GM12878 (cell line): ENCODE data around the gene ZNF140. TPM values are rescaled to one million over a fixed set of nuclear protein-coding genes. Genes with fewer than 3 reads are reported as not detected.

ENCODE experiments used
- ATAC-seq: fragments of 200-7000 bp; cut with Tn5 transposase; 3 replicates; pipeline ENCODE4 v1.9.1; 2020; ENCODE audit warnings: mild to moderate bottlenecking, moderate library complexity
- BruUV-seq: library from RNA; stranded (reverse); fragments of 400-500 nt; replicated peaks from 2 replicates; lab custom pipeline; 2021; lab: Mats Ljungman, UMichigan
- CTCF ChIA-PET: fragments of 300-600 bp; sonication (Branson Sonifier 250); formaldehyde crosslinking; extraction: SDS; loops from one replicate; lab custom pipeline; 2021; ENCODE audit warnings: inconsistent platforms; lab: Yijun Ruan, JAX
- POLR2A ChIA-PET: fragments of 350-600 bp; formaldehyde crosslinking; extraction: SDS; loops from one replicate; lab custom pipeline; 2021; ENCODE audit warnings: inconsistent platforms; lab: Charles Lee
- RAD21 ChIA-PET: fragments of 300-600 bp; sonication (Branson Sonifier 250); formaldehyde crosslinking; loops from one replicate; lab custom pipeline; 2023; ENCODE audit warnings: antibody characterized with exemption; ENCODE audit not compliant: unreplicated experiment; lab: Charles Lee
- SMC1A ChIA-PET: fragments of 300-600 bp; sonication (Branson Sonifier 250); formaldehyde crosslinking; loops from one replicate; lab custom pipeline; 2023; ENCODE audit not compliant: unreplicated experiment, uncharacterized antibody; lab: Charles Lee
- DNase-seq: peaks from one replicate; pipeline ENCODE4 v3.0.0-alpha.2; 2011; ENCODE audit warnings: low read depth, low spot score
- FAIRE-seq: peaks from 3 replicates; lab custom pipeline; 2011; peaks lifted over from hg19 to GRCh38; lab: Jason Lieb, UNC
- H2AFZ ChIP-seq: 2 replicates; pipeline ENCODE4 v1.6.0; 2011; ENCODE audit warnings: low read depth, low read length, control low read depth; ENCODE audit not compliant: control insufficient read depth
- H3K27ac ChIP-seq: 2 replicates; pipeline ENCODE4 v1.5.1; 2011; ENCODE audit warnings: control low read depth; ENCODE audit not compliant: control insufficient read depth, insufficient read depth
- H3K27me3 ChIP-seq, 2 experiments: replicated peaks in 1 of 2; 2 replicates each; pipeline versions ENCODE4 v1.6.0 to v1.6.1; 2011; ENCODE audit warnings: low read length in 1 of 2; ENCODE audit not compliant: control insufficient read depth in 2 of 2, insufficient read depth in 2 of 2
- H3K36me3 ChIP-seq, 2 experiments: 2 replicates each; pipeline ENCODE4 v1.5.1; 2011; ENCODE audit warnings: low read length in 1 of 2; ENCODE audit not compliant: control insufficient read depth in 2 of 2, insufficient read depth in 2 of 2
- H3K4me1 ChIP-seq: 2 replicates; pipeline ENCODE4 v1.6.1; 2011; ENCODE audit warnings: mild to moderate bottlenecking, low read length, moderate library complexity, mixed read lengths; ENCODE audit not compliant: control insufficient read depth, insufficient read depth
- H3K4me2 ChIP-seq: 2 replicates; pipeline ENCODE4 v1.6.0; 2011; ENCODE audit warnings: control low read depth; ENCODE audit not compliant: control insufficient read depth, insufficient read depth
- H3K4me3 ChIP-seq: fragments of 200-600 bp; sonication (generic); 2 replicates; pipeline ENCODE4 v1.5.1; 2016
- H3K79me2 ChIP-seq: 2 replicates; pipeline ENCODE4 v1.6.0; 2011; ENCODE audit warnings: low read length; ENCODE audit not compliant: control insufficient read depth, insufficient read depth
- H3K9ac ChIP-seq: 2 replicates; pipeline ENCODE4 v1.8.0; 2011; ENCODE audit warnings: low read length, control low read depth, mixed read lengths; ENCODE audit not compliant: control insufficient read depth, insufficient read depth
- H3K9me3 ChIP-seq: replicated peaks from 3 replicates; pipeline ENCODE4 v1.5.1; 2011; ENCODE audit warnings: mild to moderate bottlenecking, low read length; ENCODE audit not compliant: control insufficient read depth, insufficient read depth
- H4K20me1 ChIP-seq: 2 replicates; pipeline ENCODE4 v1.6.0; 2011; ENCODE audit not compliant: control insufficient read depth, insufficient read depth
- CBX5 ChIP-seq: sonication (generic); IDR thresholded peaks from 2 replicates; pipeline ENCODE4 v1.6.1; 2016; ENCODE audit warnings: low read depth, moderate library complexity, mild to moderate bottlenecking, inconsistent platforms
- GABPA ChIP-seq: IDR thresholded peaks from 2 replicates; pipeline ENCODE4 v1.6.1; 2014; ENCODE audit warnings: antibody characterized with exemption, low read depth, mild to moderate bottlenecking, inconsistent platforms
- MYC ChIP-seq: IDR thresholded peaks from 2 replicates; pipeline ENCODE4 v1.6.1; 2011; ENCODE audit warnings: mild to moderate bottlenecking, low read length, moderate library complexity, inconsistent platforms; ENCODE audit not compliant: insufficient read depth, insufficient replicate concordance, insufficient read length, severe bottlenecking
- NFYB ChIP-seq: IDR thresholded peaks from 2 replicates; pipeline ENCODE4 v1.6.1; 2011; ENCODE audit warnings: low read depth, mild to moderate bottlenecking, low read length, improper control_type of control experiment, moderate library complexity; ENCODE audit not compliant: insufficient read depth
- POU2F2 ChIP-seq: IDR thresholded peaks from 3 replicates; pipeline ENCODE4 v1.6.1; 2011; ENCODE audit warnings: low read depth, mild to moderate bottlenecking, low read length, borderline replicate concordance
- RB1 ChIP-seq: fragments of 450-650 bp; formaldehyde crosslinking; IDR thresholded peaks from 2 replicates; pipeline ENCODE4 v1.6.1; 2017; ENCODE audit warnings: mild to moderate bottlenecking, borderline replicate concordance
- SREBF2 ChIP-seq: IDR thresholded peaks from 2 replicates; pipeline ENCODE4 v1.6.1; 2012; ENCODE audit warnings: mild to moderate bottlenecking, low read length
- ZNF207 ChIP-seq: fragments of 450-650 bp; IDR thresholded peaks from 2 replicates; pipeline ENCODE4 v1.6.1; 2014; ENCODE audit warnings: antibody characterized with exemption, mild to moderate bottlenecking, borderline replicate concordance
- ZNF274 ChIP-seq: IDR thresholded peaks from one replicate; pipeline ENCODE4 v1.8.0; 2011; ENCODE audit not compliant: insufficient read length, insufficient read depth
- WGBS: methylation state at CpG from one replicate; pipeline ENCODE4 v1.1.6; 2016; ENCODE audit warnings: low lambda C conversion rate; ENCODE audit not compliant: insufficient replicate concordance, insufficient coverage; ENCODE audit errors: missing lambda C conversion rate; 5-methylcytosine and 5-hydroxymethylcytosine counted together
- in situ Hi-C: fragments of 300-500 bp; cut with MboI; formaldehyde crosslinking; loops from 9 replicates; pipeline ENCODE4 v1.14.3; 2018; ENCODE audit warnings: mixed read lengths
- intact Hi-C: fragments of 100-400 bp; cut with micrococcal nuclease; formaldehyde crosslinking; loops from one replicate; pipeline ENCODE4 v1.14.2; 2022; ENCODE audit not compliant: unreplicated experiment
- polyA plus RNA-seq, 11 experiments: library from polyadenylated mRNA; depleted of rRNA in 4 of 11; unstranded in 6 of 11; stranded (reverse) in 5 of 11; fragments of >200 nt; fragmentation: Nextera tagmentation in 4 of 11; fragmentation: Illumina TruSeq in 1 of 11; extraction: Ambion mirVana in 4 of 11; extraction: Trizol in 1 of 11; gene quantifications; 1 replicate in 1 of 11; 2 replicates in 10 of 11; pipeline versions ENCODE4 v1.2.1 to v1.2.3, GENCODE V29; 2011 to 2016; ENCODE audit warnings: inconsistent platforms in 2 of 11, missing spikeins in 2 of 11, low read depth in 1 of 11
- total RNA-seq, 4 experiments: library from RNA; depleted of rRNA in 3 of 4; stranded (reverse); fragments of >200 nt in 3 of 4; fragmentation: Illumina TruSeq in 1 of 4; extraction: Trizol in 1 of 4; gene quantifications; 2 replicates each; pipeline versions ENCODE4 v1.2.1 to v1.2.3, GENCODE V29; 2013 to 2021
- TF ChIP-seq, protein P1 (sequence below): IDR thresholded peaks from 2 replicates; pipeline ENCODE4 v1.6.1; 2011; ENCODE audit warnings: mild to moderate bottlenecking, low read depth, low read length, moderate library complexity; ENCODE audit not compliant: insufficient replicate concordance
- TF ChIP-seq, protein P2 (sequence below): fragments of 150-350 bp; IDR thresholded peaks from 2 replicates; pipeline ENCODE4 v1.6.1; 2016; ENCODE audit warnings: low read depth, low read length

ZNF140 gene
- total and polyA plus RNA-seq, 10 of the 15 experiments (the other 5 are each of a cell fraction or from before 2014, with no cell fraction given): 6.8 to 21.2 (median 14.7) TPM

DNA sequence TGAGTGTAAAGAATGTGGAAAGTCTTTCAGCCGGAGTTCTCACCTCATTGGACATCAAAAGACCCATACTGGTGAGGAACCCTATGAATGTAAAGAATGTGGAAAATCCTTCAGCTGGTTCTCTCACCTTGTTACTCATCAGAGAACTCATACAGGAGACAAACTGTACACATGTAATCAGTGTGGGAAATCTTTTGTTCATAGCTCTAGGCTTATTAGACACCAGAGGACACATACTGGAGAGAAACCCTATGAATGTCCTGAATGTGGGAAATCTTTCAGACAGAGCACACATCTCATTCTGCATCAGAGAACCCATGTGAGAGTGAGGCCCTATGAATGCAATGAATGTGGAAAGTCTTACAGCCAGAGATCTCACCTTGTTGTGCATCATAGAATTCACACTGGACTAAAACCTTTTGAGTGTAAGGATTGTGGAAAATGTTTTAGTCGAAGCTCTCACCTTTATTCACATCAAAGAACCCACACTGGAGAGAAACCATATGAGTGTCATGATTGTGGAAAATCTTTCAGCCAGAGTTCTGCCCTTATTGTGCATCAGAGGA lies 75.5 kb downstream of the ZNF140 start:
- no peak for ATAC-seq
- SMC1A ChIA-PET: interaction anchor here (0.6 kb wide), 1 partner anchor 13 kb away, joined by 3 read pairs; no protein-coding TSS in a partner anchor
- H2AFZ ChIP-seq: no peak overlapping the region
- CTCF ChIA-PET: no interaction called here
- H3K27ac ChIP-seq: no peak overlapping the region
- no peaks in the 10 kb centered on the region for H3K79me2 ChIP-seq
- no peaks in the 10 kb centered on the region for H4K20me1 ChIP-seq
- TF ChIP-seq, protein P1, sequence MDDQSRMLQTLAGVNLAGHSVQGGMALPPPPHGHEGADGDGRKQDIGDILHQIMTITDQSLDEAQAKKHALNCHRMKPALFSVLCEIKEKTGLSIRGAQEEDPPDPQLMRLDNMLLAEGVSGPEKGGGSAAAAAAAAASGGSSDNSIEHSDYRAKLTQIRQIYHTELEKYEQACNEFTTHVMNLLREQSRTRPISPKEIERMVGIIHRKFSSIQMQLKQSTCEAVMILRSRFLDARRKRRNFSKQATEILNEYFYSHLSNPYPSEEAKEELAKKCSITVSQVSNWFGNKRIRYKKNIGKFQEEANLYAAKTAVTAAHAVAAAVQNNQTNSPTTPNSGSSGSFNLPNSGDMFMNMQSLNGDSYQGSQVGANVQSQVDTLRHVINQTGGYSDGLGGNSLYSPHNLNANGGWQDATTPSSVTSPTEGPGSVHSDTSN: no peak
- peak; percentile 64 for TF ChIP-seq ZNF274
- TF ChIP-seq MYC: no peak
- no peak for TF ChIP-seq GABPA
- TF ChIP-seq POU2F2: no peak
- no peak for TF ChIP-seq ZNF207
- TF ChIP-seq, protein P2, sequence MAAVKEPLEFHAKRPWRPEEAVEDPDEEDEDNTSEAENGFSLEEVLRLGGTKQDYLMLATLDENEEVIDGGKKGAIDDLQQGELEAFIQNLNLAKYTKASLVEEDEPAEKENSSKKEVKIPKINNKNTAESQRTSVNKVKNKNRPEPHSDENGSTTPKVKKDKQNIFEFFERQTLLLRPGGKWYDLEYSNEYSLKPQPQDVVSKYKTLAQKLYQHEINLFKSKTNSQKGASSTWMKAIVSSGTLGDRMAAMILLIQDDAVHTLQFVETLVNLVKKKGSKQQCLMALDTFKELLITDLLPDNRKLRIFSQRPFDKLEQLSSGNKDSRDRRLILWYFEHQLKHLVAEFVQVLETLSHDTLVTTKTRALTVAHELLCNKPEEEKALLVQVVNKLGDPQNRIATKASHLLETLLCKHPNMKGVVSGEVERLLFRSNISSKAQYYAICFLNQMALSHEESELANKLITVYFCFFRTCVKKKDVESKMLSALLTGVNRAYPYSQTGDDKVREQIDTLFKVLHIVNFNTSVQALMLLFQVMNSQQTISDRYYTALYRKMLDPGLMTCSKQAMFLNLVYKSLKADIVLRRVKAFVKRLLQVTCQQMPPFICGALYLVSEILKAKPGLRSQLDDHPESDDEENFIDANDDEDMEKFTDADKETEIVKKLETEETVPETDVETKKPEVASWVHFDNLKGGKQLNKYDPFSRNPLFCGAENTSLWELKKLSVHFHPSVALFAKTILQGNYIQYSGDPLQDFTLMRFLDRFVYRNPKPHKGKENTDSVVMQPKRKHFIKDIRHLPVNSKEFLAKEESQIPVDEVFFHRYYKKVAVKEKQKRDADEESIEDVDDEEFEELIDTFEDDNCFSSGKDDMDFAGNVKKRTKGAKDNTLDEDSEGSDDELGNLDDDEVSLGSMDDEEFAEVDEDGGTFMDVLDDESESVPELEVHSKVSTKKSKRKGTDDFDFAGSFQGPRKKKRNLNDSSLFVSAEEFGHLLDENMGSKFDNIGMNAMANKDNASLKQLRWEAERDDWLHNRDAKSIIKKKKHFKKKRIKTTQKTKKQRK: no peak
- TF ChIP-seq NFYB: no peak
- no peak for TF ChIP-seq SREBF2
- TF ChIP-seq RB1: no peak
- TF ChIP-seq CBX5: 0 out of 2 replicates have a peak, but pooled peaks have one; percentile 54
- POLR2A ChIA-PET: no interaction called here
- 100% methylated on average over 2 of the region's 2 CpGs for WGBS
- in situ Hi-C loops: no loop called here
- peaks cover 1 to 8% of the 10 kb centered on the region in 2 experiments; a peak in 3 of 4 replicates for H3K36me3 ChIP-seq
- BruUV-seq: no TSS peak
- no peak for FAIRE-seq
- H3K9ac ChIP-seq: no peak overlapping the region
- no peak overlapping the region for H3K4me3 ChIP-seq
- H3K9me3 ChIP-seq: peaks cover 24% of the 10 kb centered on the region
- DNase-seq: no peak
- no peak overlapping the region for H3K4me2 ChIP-seq
- intact Hi-C loops: no loop called here
- RAD21 ChIA-PET: no interaction called here
- no peaks in the 10 kb centered on the region for H3K4me1 ChIP-seq
- H3K27me3 ChIP-seq: no peaks in the 10 kb centered on the region

Other genes with a start within 250 kb of the ZNF140 start
Only the 7 nearest of the 8 such genes appear.
- gene ZNF605, start 124.6 kb upstream of the ZNF140 start, total RNA-seq (2014; rRNA removed): 2.9 and 3.1 TPM in 2 replicates
- gene ZNF605, start 124.6 kb upstream of the ZNF140 start, total RNA-seq (2014; rRNA removed; fragmentation: Illumina TruSeq; extraction: Trizol): 3.8 and 5.4 TPM in 2 replicates
- 3.6 and 3.8 TPM in 2 replicates for gene ZNF605, start 124.6 kb upstream of the ZNF140 start, total RNA-seq (2021)
- gene ZNF605, start 124.6 kb upstream of the ZNF140 start, polyA plus RNA-seq (2011; rRNA removed): 4.8 and 10.1 TPM in 2 replicates
- 3.3 and 3.7 TPM in 2 replicates for gene ZNF605, start 124.6 kb upstream of the ZNF140 start, polyA plus RNA-seq (2014; fragmentation: Illumina TruSeq; extraction: Trizol)
- 1 to 10 TPM in 1 of 2 experiments, under 1 TPM in 1; 0.95 to 1.3 TPM for gene ZNF605, start 124.6 kb upstream of the ZNF140 start, polyA plus RNA-seq (2014; fragmentation: Nextera tagmentation; extraction: Ambion mirVana)
- gene ZNF605, start 124.6 kb upstream of the ZNF140 start, polyA plus RNA-seq (2014; rRNA removed): 2.0 and 2.1 TPM in 2 replicates
- gene ZNF605, start 124.6 kb upstream of the ZNF140 start, polyA plus RNA-seq (2016; fragmentation: Nextera tagmentation; extraction: Ambion mirVana): 1 to 10 TPM; 1.5 to 1.6 TPM
- gene ZNF26, start 94.6 kb upstream of the ZNF140 start, total RNA-seq (2014; rRNA removed): 7.2 and 17.1 TPM in 2 replicates
- gene ZNF26, start 94.6 kb upstream of the ZNF140 start, total RNA-seq (2014; rRNA removed; fragmentation: Illumina TruSeq; extraction: Trizol): 8.6 and 9.1 TPM in 2 replicates
- 13.4 and 14.1 TPM in 2 replicates for gene ZNF26, start 94.6 kb upstream of the ZNF140 start, total RNA-seq (2021)
- 11.0 and 16.5 TPM in 2 replicates for gene ZNF26, start 94.6 kb upstream of the ZNF140 start, polyA plus RNA-seq (2011; rRNA removed)
- 5.7 and 7.4 TPM in 2 replicates for gene ZNF26, start 94.6 kb upstream of the ZNF140 start, polyA plus RNA-seq (2014; fragmentation: Illumina TruSeq; extraction: Trizol)
- gene ZNF26, start 94.6 kb upstream of the ZNF140 start, polyA plus RNA-seq (2014; fragmentation: Nextera tagmentation; extraction: Ambion mirVana): 1 to 10 TPM in 1 of 2 experiments, under 1 TPM in 1; 1.00 to 1.4 TPM
- gene ZNF26, start 94.6 kb upstream of the ZNF140 start, polyA plus RNA-seq (2014; rRNA removed): 15.4 and 17.1 TPM in 2 replicates
- 10 to 100 TPM in 1 of 2 experiments, 1 to 10 TPM in 1; 9.9 to 11.5 TPM for gene ZNF26, start 94.6 kb upstream of the ZNF140 start, polyA plus RNA-seq (2016; fragmentation: Nextera tagmentation; extraction: Ambion mirVana)
- gene ZNF84, start 43.4 kb upstream of the ZNF140 start, total RNA-seq (2014; rRNA removed): 14.9 and 18.7 TPM in 2 replicates
- 25.7 and 26.1 TPM in 2 replicates for gene ZNF84, start 43.4 kb upstream of the ZNF140 start, total RNA-seq (2014; rRNA removed; fragmentation: Illumina TruSeq; extraction: Trizol)
- 16.2 and 19.8 TPM in 2 replicates for gene ZNF84, start 43.4 kb upstream of the ZNF140 start, total RNA-seq (2021)
- gene ZNF84, start 43.4 kb upstream of the ZNF140 start, polyA plus RNA-seq (2011; rRNA removed): 35.3 and 53.8 TPM in 2 replicates
- gene ZNF84, start 43.4 kb upstream of the ZNF140 start, polyA plus RNA-seq (2014; fragmentation: Illumina TruSeq; extraction: Trizol): 21.7 and 26.0 TPM in 2 replicates
- gene ZNF84, start 43.4 kb upstream of the ZNF140 start, polyA plus RNA-seq (2014; fragmentation: Nextera tagmentation; extraction: Ambion mirVana): 10 to 100 TPM; 10.4 to 11.9 TPM
- 14.0 and 14.6 TPM in 2 replicates for gene ZNF84, start 43.4 kb upstream of the ZNF140 start, polyA plus RNA-seq (2014; rRNA removed)
- gene ZNF84, start 43.4 kb upstream of the ZNF140 start, polyA plus RNA-seq (2016; fragmentation: Nextera tagmentation; extraction: Ambion mirVana): 10 to 100 TPM; 16.2 to 17.0 TPM
- 0.85 and 1.0 TPM in 2 replicates for gene ZNF891, start 49.4 kb downstream of the ZNF140 start, total RNA-seq (2014; rRNA removed)
- 1.1 and 1.2 TPM in 2 replicates for gene ZNF891, start 49.4 kb downstream of the ZNF140 start, total RNA-seq (2014; rRNA removed; fragmentation: Illumina TruSeq; extraction: Trizol)
- 0.74 and 0.90 TPM in 2 replicates for gene ZNF891, start 49.4 kb downstream of the ZNF140 start, total RNA-seq (2021)
- gene ZNF891, start 49.4 kb downstream of the ZNF140 start, polyA plus RNA-seq (2011; rRNA removed): 0.80 and 1.4 TPM in 2 replicates
- 0.79 and 1.1 TPM in 2 replicates for gene ZNF891, start 49.4 kb downstream of the ZNF140 start, polyA plus RNA-seq (2014; fragmentation: Illumina TruSeq; extraction: Trizol)
- gene ZNF891, start 49.4 kb downstream of the ZNF140 start, polyA plus RNA-seq (2014; fragmentation: Nextera tagmentation; extraction: Ambion mirVana): under 1 TPM; 0.20 to 0.29 TPM
- 0.59 and 0.66 TPM in 2 replicates for gene ZNF891, start 49.4 kb downstream of the ZNF140 start, polyA plus RNA-seq (2014; rRNA removed)
- gene ZNF891, start 49.4 kb downstream of the ZNF140 start, polyA plus RNA-seq (2016; fragmentation: Nextera tagmentation; extraction: Ambion mirVana): under 1 TPM; 0.28 to 0.45 TPM
- gene ZNF10, start 49.7 kb downstream of the ZNF140 start, total RNA-seq (2014; rRNA removed): 3.4 and 3.5 TPM in 2 replicates
- 2.7 and 3.8 TPM in 2 replicates for gene ZNF10, start 49.7 kb downstream of the ZNF140 start, total RNA-seq (2014; rRNA removed; fragmentation: Illumina TruSeq; extraction: Trizol)
- gene ZNF10, start 49.7 kb downstream of the ZNF140 start, total RNA-seq (2021): 3.2 and 4.1 TPM in 2 replicates
- 2.1 and 2.4 TPM in 2 replicates for gene ZNF10, start 49.7 kb downstream of the ZNF140 start, polyA plus RNA-seq (2011; rRNA removed)
- gene ZNF10, start 49.7 kb downstream of the ZNF140 start, polyA plus RNA-seq (2014; fragmentation: Illumina TruSeq; extraction: Trizol): 3.3 and 3.9 TPM in 2 replicates
- gene ZNF10, start 49.7 kb downstream of the ZNF140 start, polyA plus RNA-seq (2014; fragmentation: Nextera tagmentation; extraction: Ambion mirVana): 1 to 10 TPM; 1.8 to 2.5 TPM
- 2.6 and 4.2 TPM in 2 replicates for gene ZNF10, start 49.7 kb downstream of the ZNF140 start, polyA plus RNA-seq (2014; rRNA removed)
- gene ZNF10, start 49.7 kb downstream of the ZNF140 start, polyA plus RNA-seq (2016; fragmentation: Nextera tagmentation; extraction: Ambion mirVana): 1 to 10 TPM; 1.7 to 2.6 TPM
- gene ZNF268, start 100.6 kb downstream of the ZNF140 start, total RNA-seq (2014; rRNA removed): 17.1 and 23.2 TPM in 2 replicates
- 18.8 and 20.1 TPM in 2 replicates for gene ZNF268, start 100.6 kb downstream of the ZNF140 start, total RNA-seq (2014; rRNA removed; fragmentation: Illumina TruSeq; extraction: Trizol)
- 16.2 and 16.6 TPM in 2 replicates for gene ZNF268, start 100.6 kb downstream of the ZNF140 start, total RNA-seq (2021)
- gene ZNF268, start 100.6 kb downstream of the ZNF140 start, polyA plus RNA-seq (2011; rRNA removed): 15.1 and 16.6 TPM in 2 replicates
- 12.0 and 12.3 TPM in 2 replicates for gene ZNF268, start 100.6 kb downstream of the ZNF140 start, polyA plus RNA-seq (2014; fragmentation: Illumina TruSeq; extraction: Trizol)
- 10 to 100 TPM in 1 of 2 experiments, 1 to 10 TPM in 1; 9.4 to 11.4 TPM for gene ZNF268, start 100.6 kb downstream of the ZNF140 start, polyA plus RNA-seq (2014; fragmentation: Nextera tagmentation; extraction: Ambion mirVana)
- gene ZNF268, start 100.6 kb downstream of the ZNF140 start, polyA plus RNA-seq (2014; rRNA removed): 11.1 and 14.2 TPM in 2 replicates
- gene ZNF268, start 100.6 kb downstream of the ZNF140 start, polyA plus RNA-seq (2016; fragmentation: Nextera tagmentation; extraction: Ambion mirVana): 10 to 100 TPM; 15.4 to 17.6 TPM
- not detected in 2 replicates for gene ANHX, start 155.0 kb downstream of the ZNF140 start, total RNA-seq (2014; rRNA removed)
- gene ANHX, start 155.0 kb downstream of the ZNF140 start, total RNA-seq (2014; rRNA removed; fragmentation: Illumina TruSeq; extraction: Trizol): not detected in 2 replicates
- not detected in 2 replicates for gene ANHX, start 155.0 kb downstream of the ZNF140 start, total RNA-seq (2021)
- gene ANHX, start 155.0 kb downstream of the ZNF140 start, polyA plus RNA-seq (2011; rRNA removed): not detected in 2 replicates
- not detected in 2 replicates for gene ANHX, start 155.0 kb downstream of the ZNF140 start, polyA plus RNA-seq (2014; fragmentation: Illumina TruSeq; extraction: Trizol)
- not detected for gene ANHX, start 155.0 kb downstream of the ZNF140 start, polyA plus RNA-seq (2014; fragmentation: Nextera tagmentation; extraction: Ambion mirVana)
- not detected in 2 replicates for gene ANHX, start 155.0 kb downstream of the ZNF140 start, polyA plus RNA-seq (2014; rRNA removed)
- not detected for gene ANHX, start 155.0 kb downstream of the ZNF140 start, polyA plus RNA-seq (2016; fragmentation: Nextera tagmentation; extraction: Ambion mirVana)